ENCODE measurements around the gene UBAC2. TPM values are rescaled to one million over a fixed set of nuclear protein-coding genes. Genes with fewer than 3 reads are reported as not detected.

The UBAC2 gene
- total RNA-seq, 2 donors from 2014 or later = 72.7 to 80.4 TPM

- H3K9me3 ChIP-seq (ENCODE audit: control insufficient read depth, low read length) = no peaks in the 10 kb centered on the region
- no peak overlapping the region for H3K4me3 ChIP-seq (ENCODE audit: low read length)
- Mint-ChIP-seq H3K36me3 (ENCODE audit: low read depth) (peaks cover 28% of the 10 kb centered on the region), H3K27ac (peak overlapping the region; percentile 23), H3K9me3 (no peaks in the 10 kb centered on the region), H3K4me3 (no peak overlapping the region), H3K27me3 (ENCODE audit: insufficient read depth) (no peaks in the 10 kb centered on the region), H3K4me1 (peaks cover 14% of the 10 kb centered on the region)
- no peaks in the 10 kb centered on the region for H3K27me3 ChIP-seq (ENCODE audit: control insufficient read depth, insufficient read depth, low read length, poor library complexity, severe bottlenecking)
- H3K4me1 ChIP-seq (ENCODE audit: control insufficient read depth, insufficient read depth, low read length) = no peaks in the 10 kb centered on the region
- TF ChIP-seq CTCF (conservative IDR thresholded peaks at IDR 0.05) = no peak
- H3K27ac ChIP-seq (ENCODE audit: low read depth, low read length) = no peak overlapping the region
- H3K36me3 ChIP-seq (ENCODE audit: control insufficient read depth, insufficient read depth, low read length) = peaks cover 21% of the 10 kb centered on the region
- no peak for DNase-seq
- WGBS, 2 experiments (ENCODE audit: insufficient coverage in 1 of 2, insufficient read length in 1 of 2) = 91 to 95% methylated on average over 14 to 15 of the region's 15 CpGs
- no peak overlapping the region for H3K9ac ChIP-seq (ENCODE audit: extremely low read depth, low read length, poor library complexity, severe bottlenecking)
Observed at GRCh38 chr13:99215184-99215830, 14.7 kb downstream of the UBAC2 start.

- Histone ChIP-seq H3K4me1 (ENCODE audit: control insufficient read depth, insufficient read depth, low read length) (no peaks in the 10 kb centered on the region), H3K27ac (ENCODE audit: low read depth, low read length) (no peak overlapping the region), H3K36me3 (ENCODE audit: control insufficient read depth, insufficient read depth, low read length) (peaks cover 28% of the 10 kb centered on the region), H3K9me3 (ENCODE audit: control insufficient read depth, low read length) (no peaks in the 10 kb centered on the region), H3K9ac (ENCODE audit: extremely low read depth, low read length, poor library complexity, severe bottlenecking) (no peak overlapping the region), H3K4me3 (ENCODE audit: low read length) (no peak overlapping the region), H3K27me3 (ENCODE audit: control insufficient read depth, insufficient read depth, low read length, poor library complexity, severe bottlenecking) (no peaks in the 10 kb centered on the region)
- peak overlapping the region; percentile 74 for H3K27ac Mint-ChIP-seq
- no peak for DNase-seq
- H3K4me3 Mint-ChIP-seq = no peak overlapping the region
- no peaks in the 10 kb centered on the region for H3K9me3 Mint-ChIP-seq
- peaks cover 14% of the 10 kb centered on the region for H3K4me1 Mint-ChIP-seq
- H3K36me3 Mint-ChIP-seq (ENCODE audit: low read depth) = peaks cover 27% of the 10 kb centered on the region
- TF ChIP-seq CTCF (conservative IDR thresholded peaks at IDR 0.05) = no peak
- H3K27me3 Mint-ChIP-seq (ENCODE audit: insufficient read depth) = no peaks in the 10 kb centered on the region
- 87 to 90% methylated on average over 11 to 20 of the region's 20 CpGs for WGBS, 2 experiments (ENCODE audit: insufficient coverage in 1 of 2, insufficient read length in 1 of 2)
Observed at GRCh38 chr13:99217461-99218110, 16.9 kb downstream of the UBAC2 start.

GRCh38 chr13:99218126-99218525 lies 17.5 kb downstream of the UBAC2 start:
- DNase-seq = no peak
- H3K27me3 ChIP-seq (ENCODE audit: control insufficient read depth, insufficient read depth, low read length, poor library complexity, severe bottlenecking) = no peaks in the 10 kb centered on the region
- Mint-ChIP-seq H3K27ac (no peak overlapping the region), H3K9me3 (peaks cover 3% of the 10 kb centered on the region), H3K4me1 (peaks cover 14% of the 10 kb centered on the region), H3K27me3 (ENCODE audit: insufficient read depth) (no peaks in the 10 kb centered on the region), H3K36me3 (ENCODE audit: low read depth) (peaks cover 26% of the 10 kb centered on the region), H3K4me3 (no peak overlapping the region)
- no peak overlapping the region for H3K27ac ChIP-seq (ENCODE audit: low read depth, low read length)
- H3K9ac ChIP-seq (ENCODE audit: extremely low read depth, low read length, poor library complexity, severe bottlenecking) = no peak overlapping the region
- H3K9me3 ChIP-seq (ENCODE audit: control insufficient read depth, low read length) = no peaks in the 10 kb centered on the region
- H3K4me1 ChIP-seq (ENCODE audit: control insufficient read depth, insufficient read depth, low read length) = no peaks in the 10 kb centered on the region
- no peak for TF ChIP-seq CTCF (conservative IDR thresholded peaks at IDR 0.05)
- no peak overlapping the region for H3K4me3 ChIP-seq (ENCODE audit: low read length)
- H3K36me3 ChIP-seq (ENCODE audit: control insufficient read depth, insufficient read depth, low read length) = peaks cover 23% of the 10 kb centered on the region
